Tibial nerve (tissue), 4 donors: ENCODE results near the gene S100A9. TPM values are rescaled to one million over a fixed set of nuclear protein-coding genes. Genes with fewer than 3 reads are reported as not detected.

Source experiments
- DNase-seq, 2 donors: peaks; one replicate each; pipeline ENCODE4 v3.0.0-alpha.2; 2019; ENCODE audit warnings: low spot score in 2 of 2
- H3K27ac ChIP-seq, 4 donors: fragments of 200-600 bp; sonication (generic) in 3 of 4; one replicate each; pipeline ENCODE4 v1.5.1; 2017 to 2019; ENCODE audit warnings: mild to moderate bottlenecking in 1 of 4
- H3K27me3 ChIP-seq, 2 donors: fragments of 200-600 bp; sonication (generic) in 1 of 2; one replicate each; pipeline versions ENCODE4 v1.5.1 to v1.6.0; 2017 to 2019
- H3K36me3 ChIP-seq, 3 donors: fragments of 200-600 bp; sonication (generic); one replicate each; pipeline ENCODE4 v1.5.1; 2018 to 2019
- H3K4me1 ChIP-seq, 4 donors: fragments of 200-600 bp; sonication (generic) in 3 of 4; one replicate each; pipeline ENCODE4 v1.5.1; 2017 to 2019
- H3K4me3 ChIP-seq, 4 donors: fragments of 200-600 bp; sonication (generic) in 3 of 4; one replicate each; pipeline ENCODE4 v1.5.1; 2017 to 2019; ENCODE audit warnings: mild to moderate bottlenecking in 1 of 4, moderate library complexity in 1 of 4
- H3K9me3 ChIP-seq, 4 donors: fragments of 200-600 bp; sonication (generic) in 3 of 4; one replicate each; pipeline ENCODE4 v1.5.1; 2017 to 2019
- CTCF ChIP-seq, 5 experiments: fragments of 200-600 bp in 3 of 5; fragments of 450-650 bp in 2 of 5; sonication (generic) in 3 of 5; IDR thresholded peaks; one replicate each; pipeline ENCODE4 v1.5.1; 2016 to 2019; ENCODE audit warnings: antibody characterized with exemption in 5 of 5, mild to moderate bottlenecking in 3 of 5, moderate library complexity in 2 of 5
- EP300 ChIP-seq, 2 donors: sonication (generic); formaldehyde crosslinking; IDR thresholded peaks; one replicate each; pipeline ENCODE4 v1.6.1; 2017; ENCODE audit warnings: antibody characterized with exemption in 2 of 2, mild to moderate bottlenecking in 1 of 2
- POLR2A ChIP-seq, 2 donors: fragments of 450-650 bp; IDR thresholded peaks; one replicate each; pipeline ENCODE4 v1.6.1; 2017; ENCODE audit warnings: antibody characterized with exemption in 2 of 2, mild to moderate bottlenecking in 2 of 2, moderate library complexity in 2 of 2
- WGBS, 2 donors: methylation state at CpG; one replicate each; pipeline ENCODE4 v1.1.5; 2018; 5-methylcytosine and 5-hydroxymethylcytosine counted together
- total RNA-seq, 4 donors: library from RNA; depleted of rRNA; stranded (reverse); fragments of >200 nt; gene quantifications; one replicate each; pipeline ENCODE4 v1.1.0, GENCODE V29; 2016

The S100A9 gene
- total RNA-seq, 4 donors from 2014 or later = 58.8 to 793 (median 88.3) TPM

- 84 to 88% methylated on average over 3 of the region's 3 CpGs for WGBS, 2 donors
- no peaks in the 10 kb centered on the region for H3K36me3 ChIP-seq
- H3K27me3 ChIP-seq = no peaks in the 10 kb centered on the region
- H3K27ac ChIP-seq = no peak overlapping the region
- H3K9me3 ChIP-seq = no peaks in the 10 kb centered on the region
- DNase-seq = no peak
- peak overlapping the region in 1 of 4 donors; percentile 9 for H3K4me3 ChIP-seq
- peaks cover 0 to 6% (median 0%) of the 10 kb centered on the region in 4 donors for H3K4me1 ChIP-seq
- no peak for TF ChIP-seq EP300 (IDR thresholded peaks at IDR 0.05)
- no peak for TF ChIP-seq POLR2A (IDR thresholded peaks at IDR 0.05)
These were observed 979 bp downstream of the S100A9 start for GRCh38 chr1:153358691-153358975.

GRCh38 chr1:153359241-153359640 is 1.6 kb downstream of the S100A9 start:
- Histone ChIP-seq H3K4me3 (peak overlapping the region in 1 of 4 donors; percentile 9), H3K36me3 (no peaks in the 10 kb centered on the region), H3K9me3 (no peaks in the 10 kb centered on the region), H3K27me3 (no peaks in the 10 kb centered on the region), H3K27ac (no peak overlapping the region), H3K4me1 (peaks cover 0 to 6% (median 0%) of the 10 kb centered on the region in 4 donors)
- DNase-seq = no peak
- WGBS, 2 donors = 91 to 92% methylated on average over 6 of the region's 6 CpGs
- TF ChIP-seq POLR2A (IDR thresholded peaks at IDR 0.05) (no peak), EP300 (IDR thresholded peaks at IDR 0.05) (no peak), CTCF (IDR thresholded peaks at IDR 0.05) (no peak)

- H3K4me1 ChIP-seq = peaks cover 0 to 6% (median 0%) of the 10 kb centered on the region in 4 donors
- 60 to 61% methylated on average over 2 of the region's 2 CpGs for WGBS, 2 donors
- H3K27ac ChIP-seq = no peak overlapping the region
- H3K9me3 ChIP-seq = no peaks in the 10 kb centered on the region
- H3K36me3 ChIP-seq = no peaks in the 10 kb centered on the region
- no peak overlapping the region for H3K4me3 ChIP-seq
- no peak for DNase-seq
- TF ChIP-seq POLR2A (IDR thresholded peaks at IDR 0.05) (no peak), EP300 (IDR thresholded peaks at IDR 0.05) (no peak), CTCF (IDR thresholded peaks at IDR 0.05) (no peak)
- no peaks in the 10 kb centered on the region for H3K27me3 ChIP-seq
These were observed 2.5 kb downstream of the S100A9 start for GRCh38 chr1:153360190-153360589.

GRCh38 chr1:153360592-153361479 is 3.2 kb downstream of the S100A9 start:
- no peaks in the 10 kb centered on the region for H3K9me3 ChIP-seq
- no peak overlapping the region for H3K27ac ChIP-seq
- H3K4me3 ChIP-seq = no peak overlapping the region
- DNase-seq = no peak
- 83 to 85% methylated on average over 4 to 11 of the region's 11 CpGs for WGBS, 2 donors
- no peaks in the 10 kb centered on the region for H3K27me3 ChIP-seq
- no peak for TF ChIP-seq EP300 (IDR thresholded peaks at IDR 0.05)
- no peak for TF ChIP-seq CTCF (IDR thresholded peaks at IDR 0.05)
- TF ChIP-seq POLR2A (IDR thresholded peaks at IDR 0.05) = no peak
- peaks cover 0 to 6% (median 0%) of the 10 kb centered on the region in 4 donors for H3K4me1 ChIP-seq
- H3K36me3 ChIP-seq = no peaks in the 10 kb centered on the region

- no peaks in the 10 kb centered on the region for H3K27me3 ChIP-seq
- H3K4me1 ChIP-seq = peaks cover 0 to 6% (median 0%) of the 10 kb centered on the region in 4 donors
- TF ChIP-seq EP300 (IDR thresholded peaks at IDR 0.05) = no peak
- TF ChIP-seq CTCF (IDR thresholded peaks at IDR 0.05) = no peak
- TF ChIP-seq POLR2A (IDR thresholded peaks at IDR 0.05) = no peak
- H3K4me3 ChIP-seq = no peak overlapping the region
- no peak for DNase-seq
- WGBS, 2 donors = 81 to 85% methylated on average over 4 of the region's 4 CpGs
- no peak overlapping the region for H3K27ac ChIP-seq
- no peaks in the 10 kb centered on the region for H3K9me3 ChIP-seq
- no peaks in the 10 kb centered on the region for H3K36me3 ChIP-seq
These were observed 3.9 kb downstream of the S100A9 start for GRCh38 chr1:153361480-153362109.
